Measurements from ENCODE around the gene UBAP2.
A peak's percentile ranks its signal among the peaks of the same experiment; 100 is the strongest.

Gene UBAP2

DNA sequence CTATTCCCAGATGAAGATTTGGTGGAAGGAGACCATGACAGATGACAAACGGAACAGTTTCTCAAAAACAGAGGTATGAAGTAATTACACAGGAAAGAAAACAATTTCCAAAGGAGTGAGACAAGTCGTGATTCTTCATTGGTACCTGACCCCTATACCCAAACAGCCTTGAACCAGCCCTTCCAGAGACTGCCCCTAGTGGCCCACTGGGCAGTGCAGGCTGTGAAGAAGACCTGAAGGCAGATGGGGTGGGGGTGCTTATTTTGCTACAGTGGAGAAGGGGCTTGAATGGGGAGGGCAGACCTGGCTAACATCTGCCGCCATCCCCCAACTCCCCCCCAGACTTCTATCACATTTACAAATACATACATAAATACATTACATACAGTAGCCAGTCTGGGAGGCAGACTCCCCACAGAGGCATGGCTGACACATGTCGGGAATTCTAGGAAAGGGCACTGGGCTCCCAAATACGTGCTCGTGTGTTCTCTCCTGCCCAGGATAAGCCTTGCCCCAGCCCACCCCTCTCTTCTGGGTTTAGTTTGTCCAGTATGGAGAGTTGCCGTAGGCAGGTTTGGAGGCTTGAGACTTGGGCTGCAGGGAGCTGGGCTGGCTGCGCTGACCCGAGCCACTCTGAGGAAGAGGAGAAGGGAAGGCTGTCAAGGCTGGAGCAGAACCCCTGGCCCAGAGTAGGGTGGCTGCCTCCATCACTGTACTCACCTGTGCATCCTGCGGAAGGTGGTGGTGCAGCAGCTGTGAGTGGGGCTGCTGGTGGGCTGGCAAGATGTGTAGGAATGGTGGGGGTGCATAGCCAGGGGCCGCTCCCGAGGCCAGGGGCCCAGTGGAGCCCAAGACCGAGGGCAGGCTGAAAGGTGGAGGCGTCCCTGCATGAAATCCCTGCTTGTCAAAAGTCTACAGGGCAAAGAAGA is 126.5 kb downstream of the UBAP2 start:
- peak; percentile 38 for DNase-seq

- no peak for DNase-seq
These were observed 129.3 kb downstream of the UBAP2 start for GRCh38 chr9:33919276-33919897.

GRCh38 chr9:33917036-33917435 is 131.7 kb downstream of the UBAP2 start:
- DNase-seq: no peak

GRCh38 chr9:33914887-33915628 is 133.6 kb downstream of the UBAP2 start:
- no peak for DNase-seq

GRCh38 chr9:33913541-33913940 is 135.1 kb downstream of the UBAP2 start:
- no peak for DNase-seq

DNA sequence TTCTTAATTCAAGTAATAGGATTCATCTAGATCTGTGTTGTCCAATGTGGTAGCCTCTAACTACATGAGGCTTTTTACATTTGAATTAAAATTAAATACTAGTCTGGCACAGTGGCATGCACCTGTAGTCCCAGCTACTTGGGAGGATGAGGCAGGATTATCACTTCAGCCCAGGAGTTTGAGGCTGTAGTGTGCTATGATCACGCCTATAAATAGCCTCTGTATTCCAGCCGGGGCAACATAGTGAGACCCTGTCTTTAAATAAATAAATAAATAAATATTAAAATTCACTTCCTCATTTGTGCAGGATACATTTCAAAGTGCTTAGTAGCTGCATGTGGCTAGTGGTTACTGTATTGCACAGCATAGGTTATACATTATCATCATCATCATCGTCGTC is 139.9 kb downstream of the UBAP2 start:
- no peak for DNase-seq

GRCh38 chr9:33908114-33908513 is 140.6 kb downstream of the UBAP2 start:
- no peak for DNase-seq

- DNase-seq: no peak
These were observed 141.3 kb downstream of the UBAP2 start for GRCh38 chr9:33907347-33907746.

GRCh38 chr9:33906769-33907168 is 141.9 kb downstream of the UBAP2 start:
- DNase-seq: no peak

GRCh38 chr9:33905137-33905536 is 143.6 kb downstream of the UBAP2 start:
- DNase-seq: no peak

DNA sequence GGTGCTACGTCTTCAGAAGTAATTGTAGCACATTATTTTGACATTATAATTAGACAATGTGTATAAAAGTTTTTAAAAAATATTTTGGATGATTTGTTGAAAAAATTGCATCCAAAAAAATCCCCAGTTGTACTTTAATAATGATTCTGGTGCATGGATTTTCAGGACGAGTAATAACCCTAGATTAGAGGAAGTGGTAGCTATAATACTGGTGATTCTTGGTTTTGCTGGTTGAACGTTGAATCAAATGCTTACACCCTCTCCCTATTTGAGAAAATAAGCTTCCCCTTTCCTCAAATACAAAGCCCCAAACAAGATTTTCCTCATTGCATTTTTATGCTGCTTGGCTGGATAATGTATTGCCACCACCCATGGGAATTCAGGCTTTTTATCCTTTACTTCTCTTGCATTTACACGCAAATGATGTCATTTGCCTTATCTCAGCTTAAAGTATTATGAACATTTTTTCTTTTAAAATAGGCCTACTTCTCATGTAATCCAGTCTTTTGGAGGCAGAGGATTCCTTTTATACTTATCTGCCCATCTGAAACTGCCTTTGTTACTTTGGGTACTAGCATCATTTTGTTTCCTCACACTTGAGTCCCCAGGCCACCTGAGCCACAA is 145.4 kb downstream of the UBAP2 start:
- DNase-seq: no peak

DNA sequence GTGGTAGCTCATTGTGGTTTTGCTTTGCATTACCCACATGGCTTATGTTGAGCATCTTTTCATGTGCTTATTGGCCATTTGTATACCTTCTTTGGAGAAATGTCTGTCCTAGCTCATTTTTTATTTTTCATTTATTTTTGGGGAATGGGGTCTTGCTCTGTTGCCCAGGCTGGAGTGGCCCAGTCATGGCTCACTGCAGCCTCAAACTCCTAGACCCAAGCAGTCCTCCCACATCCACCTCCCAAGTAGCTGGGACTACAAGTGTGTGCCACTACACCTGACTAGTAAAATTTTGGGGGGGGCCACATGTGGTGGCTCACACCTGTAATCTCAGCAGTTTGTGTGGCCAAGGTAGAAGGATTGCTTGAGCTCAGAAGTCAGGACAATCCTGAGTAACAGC is 154.4 kb downstream of the UBAP2 start:
- no peak for DNase-seq

- no peak for DNase-seq
These were observed 154.8 kb downstream of the UBAP2 start for GRCh38 chr9:33893861-33894260.

- DNase-seq: no peak
These were observed 162.7 kb downstream of the UBAP2 start for GRCh38 chr9:33885948-33886347.

DNA sequence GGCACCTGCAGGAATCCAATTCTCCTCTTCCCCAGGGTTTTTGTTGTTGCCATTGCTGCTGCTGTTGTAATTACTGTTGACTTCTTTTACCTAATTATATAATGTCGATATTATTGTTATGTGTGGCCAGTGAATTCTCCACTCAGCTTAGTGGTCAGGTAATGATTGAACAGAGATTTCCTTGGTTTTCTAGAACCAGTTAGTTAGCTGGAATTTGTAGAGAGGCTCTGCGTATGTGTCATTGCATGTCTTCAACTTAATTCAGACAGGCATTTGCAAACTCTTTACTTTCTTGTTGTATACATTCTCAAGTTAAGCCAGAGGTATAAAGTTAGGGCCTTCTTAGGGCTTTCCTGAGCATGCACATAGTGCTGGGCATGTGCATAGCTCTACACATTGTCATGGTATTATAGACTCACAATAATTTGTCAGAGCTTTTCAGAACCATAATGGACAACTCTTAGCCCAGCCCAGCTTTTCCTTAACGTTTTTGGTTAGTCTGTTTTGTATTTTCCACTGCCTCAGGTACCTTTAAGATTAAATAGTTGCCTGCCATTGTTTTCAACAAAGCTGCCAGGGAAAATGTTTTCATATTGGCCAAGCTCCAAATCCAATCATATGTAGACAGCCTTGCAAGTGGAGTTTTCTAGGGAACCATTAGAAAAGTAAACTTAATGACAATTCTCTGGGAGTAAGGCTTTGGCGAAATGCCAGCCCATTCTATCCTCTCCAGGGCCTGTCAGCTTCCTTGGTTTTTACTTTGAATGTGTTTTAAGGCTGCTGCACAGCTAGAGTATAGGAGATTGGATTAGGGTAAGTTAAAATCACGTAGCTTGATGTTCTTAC is 163.6 kb downstream of the UBAP2 start:
- DNase-seq: no peak

DNA sequence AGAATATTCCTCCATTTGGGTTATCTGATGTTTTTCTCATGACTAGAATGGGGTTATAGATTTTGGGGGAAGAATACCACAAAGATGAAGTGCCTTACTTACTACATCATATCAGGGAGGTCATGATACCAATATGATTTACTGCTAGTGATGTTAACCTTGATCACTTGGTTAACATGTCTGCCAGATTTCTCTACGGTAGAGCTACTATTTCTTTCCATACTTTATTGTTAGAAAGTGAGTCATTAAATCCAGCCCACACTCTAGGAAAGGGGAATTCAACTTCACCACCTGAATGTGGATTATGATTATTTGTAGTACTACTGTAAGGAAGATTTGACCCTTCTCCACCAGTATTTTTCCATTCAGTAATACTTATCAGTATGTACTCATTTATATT is 167.1 kb downstream of the UBAP2 start:
- DNase-seq: no peak

DNA sequence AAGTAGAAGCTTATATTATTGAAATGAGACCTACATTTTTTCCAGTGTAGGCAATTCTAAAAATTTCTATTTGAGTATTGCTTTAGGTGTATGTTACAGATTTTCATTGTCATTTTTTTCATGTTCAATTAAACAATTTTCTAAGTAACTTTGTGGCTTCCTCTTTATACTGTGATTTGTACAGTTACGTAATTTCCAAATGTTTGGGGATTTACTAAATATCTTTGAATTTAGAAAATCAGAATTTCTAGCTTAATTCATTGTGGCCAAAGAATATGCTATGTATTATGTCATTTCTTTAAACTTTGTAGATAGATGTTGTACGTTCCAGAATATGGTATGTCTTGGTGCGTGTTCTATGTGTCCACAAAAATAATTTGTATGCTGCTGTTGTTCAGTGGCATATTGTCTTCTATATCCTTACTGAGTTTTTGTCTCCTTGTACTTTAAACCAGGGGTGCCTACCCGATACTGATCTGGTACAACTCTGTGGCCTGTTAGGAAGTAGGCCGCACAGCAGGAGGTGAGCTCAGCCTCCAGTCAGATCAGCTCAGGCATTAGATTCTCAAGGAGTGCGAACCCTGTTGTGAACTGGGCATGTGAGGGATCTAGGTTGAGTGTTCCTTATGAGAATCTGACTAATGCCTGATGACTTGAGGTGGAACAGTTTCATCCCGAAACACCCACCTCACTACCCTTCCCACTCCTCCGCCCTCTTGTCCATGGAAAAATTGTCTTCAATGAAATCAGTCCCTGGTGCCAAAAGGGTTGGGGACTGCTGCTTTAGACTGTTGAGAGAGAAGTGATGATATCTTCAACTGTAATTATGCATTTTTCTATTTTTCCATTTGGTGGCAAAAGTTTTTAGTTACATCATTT is 168.2 kb downstream of the UBAP2 start:
- DNase-seq: no peak

GRCh38 chr9:33878691-33879366 is 169.9 kb downstream of the UBAP2 start:
- DNase-seq: no peak

GRCh38 chr9:33877727-33878489 is 170.8 kb downstream of the UBAP2 start:
- DNase-seq: no peak

Measured in activated naive CD4-positive, alpha-beta T cell treated with anti-CD3 and anti-CD28 coated beads, Interleukin-2, amount 50 U/mL, for 16 hours (primary cell).